Pancreas (tissue), 10 donors: Measurements from ENCODE around the gene GLIS2. TPM values are rescaled to one million over a fixed set of nuclear protein-coding genes. Genes with fewer than 3 reads are reported as not detected.
"Not testable (repeated sequence)": the region's sequence is repeated elsewhere in the genome, so short reads cannot be mapped to it uniquely, and the experiment has no call there.

Source experiments
- ATAC-seq, 4 donors: fragments of 200-7000 bp; cut with Tn5 transposase; one replicate each; pipeline versions ENCODE4 v1.8.0 to v1.9.1; 2020; ENCODE audit warnings: mild to moderate bottlenecking in 4 of 4, moderate library complexity in 4 of 4
- DNase-seq, 6 donors: peaks; one replicate each; pipeline ENCODE4 v3.0.0-alpha.2; 2020
- FAIRE-seq: peaks from 2 replicates; lab custom pipeline; 2012; peaks lifted over from hg19 to GRCh38; lab: Jason Lieb, UNC
- H3K27ac ChIP-seq, 4 donors: fragments of 200-600 bp; sonication (generic); 1 replicate in 3 of 4; 2 replicates in 1 of 4; pipeline versions ENCODE4 v1.5.0 to v1.8.0; 2020
- H3K27me3 ChIP-seq, 4 donors: fragments of 200-600 bp; one replicate each; pipeline ENCODE4 v1.8.0; 2021
- H3K36me3 ChIP-seq, 3 donors: fragments of 200-600 bp; sonication (generic) in 1 of 3; one replicate each; pipeline versions ENCODE4 v1.5.0 to v1.8.0; 2020 to 2021
- H3K4me1 ChIP-seq, 3 donors: fragments of 200-600 bp; one replicate each; pipeline ENCODE4 v1.8.0; 2021
- H3K4me3 ChIP-seq, 4 donors: fragments of 200-600 bp; sonication (generic) in 2 of 4; one replicate each; pipeline versions ENCODE4 v1.5.0 to v1.8.0; 2020 to 2021
- H3K9me3 ChIP-seq, 4 donors: fragments of 200-600 bp; one replicate each; pipeline ENCODE4 v1.8.0; 2021
- WGBS, 2 donors: extraction: QIAGEN DNeasy Blood & Tissue Kit; methylation state at CpG; one replicate each; pipeline ENCODE4 v1.1.7; 2013; 5-methylcytosine and 5-hydroxymethylcytosine counted together
- intact Hi-C, 3 donors: fragments of 100-400 bp; cut with DNase I; formaldehyde crosslinking; loops; one replicate each; pipeline versions ENCODE4 v1.11.1 to v1.14.2; 2022
- polyA plus RNA-seq, 2 donors: library from polyadenylated mRNA; stranded (reverse); fragments of 200-250 nt; gene quantifications; one replicate each; pipeline ENCODE4 v1.2.3, GENCODE V29; 2013
- total RNA-seq, 6 donors: library from RNA; stranded (reverse); fragmentation: NEBNext Ultra II Directional in 4 of 6; extraction: Animal tissue kit (Norgen Biotek cat#: 25700) in 4 of 6; gene quantifications; one replicate each; pipeline versions ENCODE4 v1.2.1 to v1.2.4, GENCODE V29; 2021 to 2023
- TF ChIP-seq, protein P1 (sequence below), 4 donors: fragments of 200-600 bp; sonication (generic) in 3 of 4; IDR thresholded peaks; one replicate each; pipeline versions ENCODE4 v1.5.0 to v1.8.0; 2021; ENCODE audit warnings: antibody characterized with exemption in 4 of 4
- donor health status: healthy with polysubstance abuse.
- donor health status: DM: no; HTN: no; CAD: no; lungs with moderate emphysema.
- donor health status: DM: no; HTN: no; CAD: no.
- donor health status: control.
- donor health status: control.
- donor health status: Bipolar disorder and iron deficiency.
- donor health status: DM: yes; HTN: yes; CAD: no.
- donor health status: DM: no; HTN: no; CAD: no.
- donor health status: DM: no; HTN: no; CAD: no.
- donor health status: DM: yes; HTN: yes; CAD: no.

The GLIS2 gene
- total and polyA plus RNA-seq, 8 donors = 5.5 to 15.1 (median 10.9) TPM

DNA sequence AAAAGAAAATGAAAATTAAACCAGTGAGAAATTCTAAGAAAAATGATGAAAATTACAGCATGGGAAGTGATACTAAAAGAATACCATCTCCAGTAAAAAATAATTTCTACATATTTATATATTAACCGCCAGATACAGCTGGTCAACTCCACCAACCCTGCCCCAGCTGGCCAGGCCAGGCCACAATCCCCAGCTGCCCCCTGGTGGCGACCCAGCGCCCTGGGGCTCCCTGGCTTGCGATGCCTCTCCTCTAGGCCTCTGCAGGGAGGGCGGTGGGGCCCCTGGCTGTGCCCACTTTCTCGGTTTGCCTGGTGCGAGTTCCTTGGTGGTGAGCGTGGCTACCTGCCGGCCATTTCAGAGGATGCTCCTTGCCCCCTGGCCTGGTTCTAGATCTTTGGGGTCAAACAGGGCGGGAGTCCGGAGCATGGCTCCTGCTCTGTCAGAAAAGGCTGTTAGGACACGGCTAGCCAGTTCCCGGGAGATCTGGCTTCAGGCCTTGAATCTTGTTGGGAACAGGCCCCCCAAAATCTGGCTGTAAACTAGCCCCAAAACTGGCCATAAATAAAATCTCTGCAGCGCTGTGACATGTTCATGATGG, 14.5 kb downstream of the GLIS2 start:
- intact Hi-C loops = loop anchor here in 2 of 3 donors (5.0 to 10.0 kb wide), 2 partner anchors 46 to 133 kb away; no protein-coding TSS in a partner anchor
- Histone ChIP-seq H3K4me1 (peaks cover 0 to 14% (median 6%) of the 10 kb centered on the region in 3 donors), H3K27ac (no peak overlapping the region), H3K27me3 (no peaks in the 10 kb centered on the region), H3K4me3 (no peak overlapping the region), H3K9me3 (no peaks in the 10 kb centered on the region), H3K36me3 (peaks cover 0 to 3% (median 0%) of the 10 kb centered on the region in 3 donors)
- TF ChIP-seq, protein P1, sequence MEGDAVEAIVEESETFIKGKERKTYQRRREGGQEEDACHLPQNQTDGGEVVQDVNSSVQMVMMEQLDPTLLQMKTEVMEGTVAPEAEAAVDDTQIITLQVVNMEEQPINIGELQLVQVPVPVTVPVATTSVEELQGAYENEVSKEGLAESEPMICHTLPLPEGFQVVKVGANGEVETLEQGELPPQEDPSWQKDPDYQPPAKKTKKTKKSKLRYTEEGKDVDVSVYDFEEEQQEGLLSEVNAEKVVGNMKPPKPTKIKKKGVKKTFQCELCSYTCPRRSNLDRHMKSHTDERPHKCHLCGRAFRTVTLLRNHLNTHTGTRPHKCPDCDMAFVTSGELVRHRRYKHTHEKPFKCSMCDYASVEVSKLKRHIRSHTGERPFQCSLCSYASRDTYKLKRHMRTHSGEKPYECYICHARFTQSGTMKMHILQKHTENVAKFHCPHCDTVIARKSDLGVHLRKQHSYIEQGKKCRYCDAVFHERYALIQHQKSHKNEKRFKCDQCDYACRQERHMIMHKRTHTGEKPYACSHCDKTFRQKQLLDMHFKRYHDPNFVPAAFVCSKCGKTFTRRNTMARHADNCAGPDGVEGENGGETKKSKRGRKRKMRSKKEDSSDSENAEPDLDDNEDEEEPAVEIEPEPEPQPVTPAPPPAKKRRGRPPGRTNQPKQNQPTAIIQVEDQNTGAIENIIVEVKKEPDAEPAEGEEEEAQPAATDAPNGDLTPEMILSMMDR (IDR thresholded peaks at IDR 0.05) = peak; percentile 84 to 97 (median 92)
- 35 to 43% methylated on average over 14 of the region's 14 CpGs for WGBS, 2 donors
- ATAC-seq = peak; percentile 65 to 79 (median 76)
- FAIRE-seq = no peak
- peak; percentile 69 to 96 (median 86) for DNase-seq

DNA sequence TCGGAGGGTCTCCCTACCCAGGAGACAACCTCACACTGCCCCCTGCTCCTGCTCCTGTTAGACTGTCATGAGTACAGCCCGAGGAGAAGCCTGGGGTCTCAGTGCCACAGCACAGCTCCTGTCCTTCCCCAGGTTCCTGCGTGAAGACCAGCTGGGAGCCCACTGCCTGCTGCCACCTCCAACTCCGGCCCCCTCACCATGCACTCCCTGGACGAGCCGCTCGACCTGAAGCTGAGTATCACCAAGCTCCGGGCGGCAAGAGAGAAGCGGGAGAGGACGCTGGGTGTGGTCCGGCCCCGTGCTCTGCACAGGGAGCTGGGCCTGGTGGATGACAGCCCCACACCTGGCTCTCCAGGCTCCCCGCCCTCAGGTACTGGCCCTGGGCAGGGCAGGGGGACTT, 16.2 kb downstream of the GLIS2 start:
- Histone ChIP-seq H3K4me1 (peaks cover 0 to 13% (median 6%) of the 10 kb centered on the region in 3 donors), H3K4me3 (no peak overlapping the region), H3K36me3 (peaks cover 0 to 7% (median 3%) of the 10 kb centered on the region in 3 donors), H3K27ac (no peak overlapping the region), H3K9me3 (no peaks in the 10 kb centered on the region), H3K27me3 (no peaks in the 10 kb centered on the region)
- intact Hi-C loops = loop anchor here in 2 of 3 donors (2.0 to 10.0 kb wide), 3 partner anchors 43 to 135 kb away; no protein-coding TSS in a partner anchor
- 84 to 89% methylated on average over 14 of the region's 14 CpGs for WGBS, 2 donors
- TF ChIP-seq, protein P1 (IDR thresholded peaks at IDR 0.05) = no peak
- ATAC-seq = no peak
- DNase-seq = no peak
- FAIRE-seq = no peak

DNA sequence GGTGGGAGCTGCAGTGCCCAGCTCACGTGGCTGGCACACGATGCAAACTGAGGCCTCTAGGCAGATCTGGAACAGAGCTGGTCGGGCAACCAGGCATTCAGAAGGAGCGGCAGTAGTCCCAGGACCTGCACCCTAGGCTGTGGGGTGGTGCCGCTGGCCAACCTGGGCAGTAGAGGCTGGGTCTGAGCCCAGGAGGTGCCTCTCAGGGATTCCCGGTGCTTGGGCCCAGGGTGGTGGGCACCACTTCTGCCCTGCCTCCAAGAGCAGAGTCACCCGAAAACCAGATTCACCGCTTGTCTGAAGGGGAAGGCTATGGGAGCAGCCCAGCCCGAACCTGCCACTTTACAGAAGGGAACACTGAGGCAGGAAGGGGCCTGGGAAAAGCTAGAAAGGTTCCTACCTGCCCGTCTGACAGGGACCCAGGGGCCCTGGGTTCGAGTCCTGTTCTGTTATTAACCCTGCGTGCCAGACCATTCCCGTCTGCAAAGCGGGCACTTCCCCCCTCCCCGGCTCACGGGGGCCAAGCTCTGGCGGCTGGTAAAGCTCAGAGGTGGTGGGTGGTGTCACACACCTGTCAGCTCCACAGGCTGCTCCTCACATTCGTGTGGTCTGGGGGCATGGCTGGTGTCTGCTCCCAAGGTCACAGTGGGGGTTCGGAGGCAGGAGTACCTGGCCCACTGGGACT, 16.9 kb downstream of the GLIS2 start:
- TF ChIP-seq, protein P1 (IDR thresholded peaks at IDR 0.05) = no peak
- Histone ChIP-seq H3K9me3 (no peaks in the 10 kb centered on the region), H3K27me3 (no peaks in the 10 kb centered on the region), H3K27ac (no peak overlapping the region), H3K36me3 (peaks cover 0 to 14% (median 3%) of the 10 kb centered on the region in 3 donors), H3K4me3 (no peak overlapping the region), H3K4me1 (peaks cover 0 to 13% (median 6%) of the 10 kb centered on the region in 3 donors)
- DNase-seq (no peak), FAIRE-seq (no peak), ATAC-seq (no peak)
- intact Hi-C loops = loop anchor here in 2 of 3 donors (2.0 to 10.0 kb wide), 3 partner anchors 44 to 135 kb away; no protein-coding TSS in a partner anchor
- whole genome bisulfite sequencing, 2 donors = 79 to 82% methylated on average over 18 to 19 of the region's 19 CpGs

DNA sequence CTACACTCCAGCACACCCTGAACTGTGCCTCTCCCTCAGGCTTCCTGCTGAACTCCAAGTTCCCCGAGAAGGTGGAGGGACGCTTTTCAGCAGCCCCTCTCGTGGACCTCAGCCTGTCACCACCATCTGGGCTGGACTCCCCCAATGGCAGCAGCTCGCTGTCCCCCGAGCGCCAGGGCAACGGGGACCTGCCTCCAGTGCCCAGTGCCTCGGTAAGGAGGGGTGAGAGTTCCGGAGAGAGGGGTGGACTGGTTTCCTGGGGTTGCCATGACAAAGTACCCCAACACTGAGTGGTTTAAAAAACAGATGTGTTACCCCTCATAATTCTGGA, 17.4 kb downstream of the GLIS2 start:
- H3K27ac ChIP-seq = no peak overlapping the region
- intact Hi-C loops = loop anchor here in 2 of 3 donors (2.0 to 10.0 kb wide), 3 partner anchors 44 to 136 kb away; no protein-coding TSS in a partner anchor

DNA sequence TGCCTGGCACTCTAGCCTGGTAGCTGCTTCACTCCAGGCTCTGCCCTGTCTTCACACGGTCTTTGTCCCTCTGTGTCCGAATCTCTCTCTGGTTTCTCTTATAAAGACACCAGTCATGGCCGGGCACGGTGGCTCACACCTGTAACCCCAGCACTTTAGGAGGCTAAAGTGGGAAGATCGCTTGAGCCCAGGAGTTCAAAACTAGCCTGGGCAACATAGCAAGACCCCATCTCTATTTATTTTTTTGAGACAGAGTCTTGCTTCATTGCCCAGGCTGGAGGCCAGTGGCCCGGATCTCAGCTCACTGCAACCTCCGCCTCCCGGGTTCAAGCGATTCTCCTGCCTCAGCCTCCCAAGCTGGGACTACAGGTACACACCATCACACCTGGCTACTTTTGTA, 17.8 kb downstream of the GLIS2 start:
- H3K27me3 ChIP-seq, ATAC-seq, H3K4me3 ChIP-seq, FAIRE-seq, H3K27ac ChIP-seq, H3K4me1 ChIP-seq, DNase-seq, H3K9me3 ChIP-seq: not testable (repeated sequence)
- peaks cover 0 to 19% (median 3%) of the 10 kb centered on the region in 3 donors for H3K36me3 ChIP-seq
- 90 to 96% methylated on average over 9 of the region's 9 CpGs for WGBS, 2 donors
- intact Hi-C loops = loop anchor here in 2 of 3 donors (2.0 to 10.0 kb wide), 3 partner anchors 45 to 136 kb away; no protein-coding TSS in a partner anchor

More for the DNA sequence above, 17.4 kb downstream of the GLIS2 start:
- TF ChIP-seq, protein P1 (IDR thresholded peaks at IDR 0.05) = no peak
- Histone ChIP-seq H3K36me3 (peaks cover 0 to 19% (median 3%) of the 10 kb centered on the region in 3 donors), H3K4me1 (peaks cover 0 to 9% (median 6%) of the 10 kb centered on the region in 3 donors), H3K9me3 (no peaks in the 10 kb centered on the region), H3K4me3 (no peak overlapping the region), H3K27me3 (no peaks in the 10 kb centered on the region)
- ATAC-seq (no peak), DNase-seq (no peak), FAIRE-seq (no peak)
- 80 to 89% methylated on average over 9 of the region's 9 CpGs for WGBS, 2 donors
